T47D (cell line): ENCODE measurements around the gene NHERF2.
A peak's percentile ranks its signal among the peaks of the same experiment; 100 is the strongest.

ENCODE experiments used
- DNase-seq, 2 experiments: peaks; one replicate each; pipeline versions ENCODE4 v3.0.0 to v3.0.0-alpha.2; 2011 to 2012; ENCODE audit warnings: low read depth in 1 of 2, low spot score in 1 of 2
- JUND ChIP-seq: IDR thresholded peaks from 2 replicates; pipeline ENCODE4 v1.6.1; 2012; ENCODE audit warnings: low read depth
- in situ Hi-C: cut with HindIII; loops from 2 replicates; pipeline ENCODE4 v1.10.0; 2016; ENCODE audit warnings: low sequenced_read_pairs, low pct_unique_long_range_greater_than_20kb

Gene NHERF2

DNA sequence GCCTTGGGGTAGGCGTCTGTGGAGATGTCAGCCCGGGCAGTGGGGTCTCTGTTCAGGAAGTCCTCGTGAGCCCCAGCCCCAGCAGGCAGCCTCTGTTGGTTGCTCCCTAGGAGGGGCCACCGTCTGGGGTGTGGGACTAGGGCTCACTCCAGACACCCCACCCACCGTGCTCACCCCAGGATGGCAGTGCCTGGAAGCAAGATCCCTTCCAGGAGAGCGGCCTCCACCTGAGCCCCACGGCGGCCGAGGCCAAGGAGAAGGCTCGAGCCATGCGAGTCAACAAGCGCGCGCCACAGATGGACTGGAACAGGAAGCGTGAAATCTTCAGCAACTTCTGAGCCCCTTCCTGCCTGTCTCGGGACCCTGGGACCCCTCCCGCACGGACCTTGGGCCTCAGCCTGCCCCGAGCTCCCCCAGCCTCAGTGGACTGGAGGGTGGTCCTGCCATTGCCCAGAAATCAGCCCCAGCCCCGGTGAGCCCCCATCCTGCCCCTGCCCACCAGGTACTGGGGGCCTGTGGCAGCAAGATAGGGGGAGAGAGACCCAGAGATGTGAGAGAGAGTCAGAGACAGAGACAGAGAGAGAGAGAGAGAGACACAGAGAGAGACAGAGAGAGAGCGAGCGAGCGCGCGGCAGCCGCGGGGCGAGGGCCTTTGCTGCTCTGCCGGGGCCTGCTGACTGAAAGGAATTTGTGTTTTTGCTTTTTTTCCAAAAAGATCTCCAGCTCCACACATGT, 11.1 kb downstream of the NHERF2 start:
- no peak for TF ChIP-seq JUND
- in situ Hi-C loops: no loop called here
- no peak for DNase-seq

DNA sequence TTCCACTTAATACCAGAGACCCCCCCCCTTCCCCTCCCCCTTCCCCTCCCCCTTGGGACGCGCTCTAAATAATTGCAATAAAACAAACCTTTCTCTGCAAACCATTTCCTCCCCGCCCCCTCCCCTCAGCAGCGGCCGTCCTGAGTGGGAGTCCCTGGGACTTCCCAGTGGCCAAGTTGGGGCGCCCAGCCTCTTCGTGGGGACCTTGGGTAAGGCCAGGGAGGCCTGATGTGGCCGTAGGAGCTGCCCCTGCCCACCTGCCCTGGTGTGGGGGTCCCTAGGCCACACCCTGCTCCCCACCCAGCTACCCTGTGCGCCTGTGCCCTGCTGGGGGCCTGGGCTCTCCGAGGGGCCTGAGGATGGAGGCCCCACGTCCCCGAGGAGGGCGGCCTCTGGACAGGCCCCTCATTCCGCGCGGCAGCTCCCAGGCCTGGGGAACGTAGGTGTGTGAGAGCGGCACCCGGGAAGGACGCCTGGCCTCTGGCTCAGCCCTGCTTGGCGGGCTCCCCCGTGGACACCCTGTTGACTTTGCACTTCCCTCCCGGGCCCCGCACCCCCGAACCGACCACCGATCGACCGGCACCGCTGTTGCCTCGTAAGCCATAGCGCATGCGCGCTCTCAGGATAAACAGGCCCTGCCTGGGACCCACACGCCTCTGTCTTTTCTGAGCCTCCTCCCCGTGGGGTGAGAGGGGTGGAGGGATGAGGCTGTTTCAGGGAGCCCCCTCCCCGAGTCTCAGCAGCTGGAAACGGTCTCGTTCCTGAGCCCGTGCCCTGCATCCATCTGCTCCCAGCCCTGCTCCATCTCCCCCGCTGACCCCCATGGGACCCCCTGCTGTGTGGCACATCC, 11.9 kb downstream of the NHERF2 start:
- in situ Hi-C loops: no loop called here
- TF ChIP-seq JUND: no peak
- DNase-seq: no peak

DNA sequence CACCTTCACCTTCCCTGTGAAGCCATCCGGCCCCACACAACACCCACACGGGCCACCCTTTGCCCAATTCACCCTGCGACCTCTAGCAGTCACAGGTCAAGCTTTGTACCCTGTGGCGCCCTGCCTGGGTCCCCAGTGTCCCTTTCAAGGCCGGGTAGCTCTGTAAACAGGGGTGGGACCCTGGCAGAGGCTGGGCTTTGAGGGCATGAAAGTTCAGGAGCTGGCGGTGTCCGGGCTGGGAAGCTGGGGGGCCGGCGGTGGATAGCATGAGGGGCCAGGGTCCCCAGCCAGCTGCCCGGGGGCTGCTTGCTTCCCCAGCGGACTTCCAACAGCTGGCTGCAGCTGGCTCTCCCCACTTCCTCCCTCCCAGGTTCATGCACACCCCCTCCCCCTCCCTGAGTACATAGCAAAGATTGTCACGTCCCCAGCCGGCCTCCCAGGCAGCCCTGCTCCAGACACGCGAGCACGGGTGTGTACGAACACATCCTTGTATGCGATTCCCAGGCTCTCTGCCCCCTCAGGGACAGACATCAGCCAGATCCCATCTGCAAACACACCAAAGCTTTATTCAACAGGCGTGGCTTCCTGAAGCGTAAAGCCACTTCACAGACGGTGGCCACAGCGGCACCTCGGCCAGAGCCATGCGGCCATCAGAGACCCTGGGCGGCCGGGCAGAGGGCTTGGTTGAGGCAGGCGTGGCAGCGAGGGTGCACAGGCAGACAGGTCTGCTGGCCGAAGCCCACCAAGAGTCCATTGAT, 12.8 kb downstream of the NHERF2 start:
- peak; percentile 68 to 95 for DNase-seq
- in situ Hi-C loops: no loop called here
- TF ChIP-seq JUND: no peak

DNA sequence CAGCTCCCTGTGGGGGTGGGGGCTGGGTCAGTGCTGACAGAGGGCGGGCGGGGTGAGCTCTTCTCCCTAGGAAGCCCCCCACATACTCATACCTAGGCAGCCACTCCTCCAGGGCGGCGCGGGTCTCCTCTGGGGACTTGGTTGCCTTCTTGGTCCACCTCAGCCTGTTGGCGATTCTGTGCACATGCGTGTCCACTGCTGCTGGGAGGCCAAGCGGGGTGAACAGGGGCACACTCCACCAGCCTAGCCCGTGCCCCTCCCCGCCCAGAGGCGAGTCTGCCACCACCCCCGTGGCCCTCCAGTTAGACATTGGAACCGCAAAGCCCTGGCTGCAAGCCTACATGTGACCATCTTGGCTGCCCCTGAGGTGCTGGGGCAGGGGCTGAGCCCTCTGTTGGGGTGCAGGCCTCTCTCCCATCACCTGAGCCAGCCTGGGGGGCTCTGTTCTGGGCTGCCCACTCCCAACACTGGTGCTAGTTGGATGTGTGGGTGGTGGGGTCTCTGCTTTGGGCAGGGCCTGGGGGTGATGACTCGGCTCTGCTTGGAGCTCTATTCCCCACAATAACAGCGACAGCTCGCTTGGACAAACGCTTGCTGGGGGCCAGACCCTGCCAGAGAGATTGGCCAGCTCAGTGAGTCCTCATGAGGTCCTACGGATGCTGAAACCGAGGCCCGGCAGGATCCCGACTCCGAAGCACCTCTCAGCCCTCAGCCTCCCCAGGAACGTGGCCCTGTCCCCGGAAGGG, 13.5 kb downstream of the NHERF2 start:
- no peak for TF ChIP-seq JUND
- DNase-seq: no peak
- in situ Hi-C loops: no loop called here

DNA sequence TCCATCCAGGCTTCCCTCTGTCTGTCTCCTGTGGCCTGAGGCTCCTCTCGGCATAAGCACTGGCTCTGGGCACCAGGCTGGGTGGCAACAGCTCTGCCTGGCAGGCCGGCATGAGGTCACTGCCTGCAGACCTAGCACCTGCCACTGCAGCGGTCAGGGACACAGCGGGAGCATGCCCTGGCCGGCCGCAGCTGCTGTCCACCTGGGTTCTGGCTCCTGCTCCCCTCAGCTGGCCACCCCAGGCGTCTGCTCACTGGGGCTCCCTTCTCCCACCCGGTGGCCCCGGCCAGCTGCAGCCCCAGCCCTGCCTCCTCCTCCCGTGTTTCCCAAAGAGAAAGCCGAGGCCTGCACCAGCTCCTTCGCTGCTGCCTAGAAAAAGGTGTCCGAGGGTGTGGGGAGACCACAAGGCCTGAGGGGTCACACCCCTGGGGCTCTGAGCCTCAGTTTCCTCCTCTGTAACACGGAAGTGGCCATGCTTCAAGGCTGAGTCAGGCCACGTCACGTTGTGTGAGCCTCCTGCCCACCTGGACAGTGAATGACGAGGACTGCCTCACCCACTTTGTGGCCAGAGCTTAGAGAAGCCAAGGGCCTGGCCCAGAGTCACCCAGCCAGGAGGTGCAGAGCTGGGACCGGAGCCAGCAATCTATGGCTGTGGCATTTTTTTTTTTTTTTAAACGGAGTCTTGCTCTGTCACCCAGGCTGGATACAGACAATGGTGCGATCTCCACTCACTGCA, 14.3 kb downstream of the NHERF2 start:
- in situ Hi-C loops: no loop called here
- TF ChIP-seq JUND: no peak
- no peak for DNase-seq

DNA sequence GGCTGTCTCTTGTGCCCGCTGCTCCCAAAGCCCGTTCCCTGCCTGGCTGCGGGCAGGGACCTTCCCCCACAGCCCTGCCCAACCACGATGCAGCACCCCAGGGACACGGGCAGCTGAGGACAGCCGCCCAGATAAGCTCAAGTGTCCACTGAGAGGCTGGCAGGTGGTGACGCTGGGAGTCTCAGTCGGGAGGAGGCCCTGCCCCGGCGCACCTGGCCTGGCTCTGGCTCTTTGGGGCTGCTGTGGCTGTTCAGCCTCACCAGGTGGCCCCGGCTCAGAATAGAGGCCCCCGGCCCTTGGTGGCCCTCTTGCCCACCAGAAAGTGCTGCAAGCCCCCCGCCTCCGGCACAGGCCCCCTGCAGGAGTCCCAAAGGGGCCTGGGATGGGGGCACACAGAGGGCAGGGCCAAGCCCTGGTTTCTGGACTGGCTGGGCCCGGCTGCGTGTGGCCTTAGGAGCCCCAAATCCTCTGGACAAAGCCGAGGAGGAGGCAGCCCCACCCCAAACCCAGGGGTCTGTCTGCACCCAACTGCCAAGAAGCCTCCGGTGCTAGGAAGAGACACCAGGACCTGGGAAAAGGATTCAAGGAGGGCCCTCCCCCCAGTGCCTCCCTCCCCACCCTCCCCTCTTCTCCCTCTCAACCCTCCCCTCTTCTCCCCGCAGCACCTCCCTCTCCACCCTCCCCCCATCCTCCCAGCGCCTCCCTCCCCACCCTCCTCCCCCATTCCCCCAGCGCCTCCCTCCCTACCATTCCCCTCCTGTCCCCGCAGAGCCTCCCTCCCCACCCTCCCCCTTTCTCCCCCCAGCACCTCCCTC, 15.7 kb downstream of the NHERF2 start:
- no peak for TF ChIP-seq JUND
- in situ Hi-C loops: no loop called here
- no peak for DNase-seq

DNA sequence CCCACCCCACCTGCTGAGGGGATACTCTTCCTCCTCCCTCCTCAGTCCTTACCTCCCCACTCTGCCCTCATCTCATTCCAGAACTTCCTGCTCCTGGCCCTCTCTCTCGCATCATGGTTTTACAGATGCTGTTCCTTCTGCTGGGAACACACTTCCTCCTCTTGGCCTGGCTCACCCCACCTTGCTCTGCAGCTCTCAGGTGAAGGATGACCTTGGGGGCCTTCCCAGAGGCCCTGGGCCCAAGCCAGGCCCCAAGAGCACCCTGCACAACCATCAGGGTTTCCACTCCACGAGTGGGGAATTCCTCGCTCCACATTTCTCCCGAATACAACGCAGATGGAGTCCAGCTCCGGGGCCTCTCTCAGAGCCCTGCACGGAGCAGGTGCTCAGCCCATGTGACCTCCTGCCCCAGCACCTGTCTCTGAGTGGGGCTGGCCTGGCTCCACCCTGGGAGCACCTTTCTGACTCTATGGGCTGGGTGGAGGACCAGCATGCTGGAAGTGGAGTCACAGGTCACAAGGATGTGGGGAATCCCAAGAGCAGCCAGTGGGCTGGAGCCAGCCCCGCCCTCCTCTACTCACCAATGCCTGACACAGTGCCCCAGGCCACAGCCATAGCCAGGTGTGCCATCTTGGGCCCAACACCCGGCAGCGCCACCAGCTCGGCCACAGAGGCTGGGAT, 16.4 kb downstream of the NHERF2 start:
- DNase-seq: no peak
- in situ Hi-C loops: no loop called here

DNA sequence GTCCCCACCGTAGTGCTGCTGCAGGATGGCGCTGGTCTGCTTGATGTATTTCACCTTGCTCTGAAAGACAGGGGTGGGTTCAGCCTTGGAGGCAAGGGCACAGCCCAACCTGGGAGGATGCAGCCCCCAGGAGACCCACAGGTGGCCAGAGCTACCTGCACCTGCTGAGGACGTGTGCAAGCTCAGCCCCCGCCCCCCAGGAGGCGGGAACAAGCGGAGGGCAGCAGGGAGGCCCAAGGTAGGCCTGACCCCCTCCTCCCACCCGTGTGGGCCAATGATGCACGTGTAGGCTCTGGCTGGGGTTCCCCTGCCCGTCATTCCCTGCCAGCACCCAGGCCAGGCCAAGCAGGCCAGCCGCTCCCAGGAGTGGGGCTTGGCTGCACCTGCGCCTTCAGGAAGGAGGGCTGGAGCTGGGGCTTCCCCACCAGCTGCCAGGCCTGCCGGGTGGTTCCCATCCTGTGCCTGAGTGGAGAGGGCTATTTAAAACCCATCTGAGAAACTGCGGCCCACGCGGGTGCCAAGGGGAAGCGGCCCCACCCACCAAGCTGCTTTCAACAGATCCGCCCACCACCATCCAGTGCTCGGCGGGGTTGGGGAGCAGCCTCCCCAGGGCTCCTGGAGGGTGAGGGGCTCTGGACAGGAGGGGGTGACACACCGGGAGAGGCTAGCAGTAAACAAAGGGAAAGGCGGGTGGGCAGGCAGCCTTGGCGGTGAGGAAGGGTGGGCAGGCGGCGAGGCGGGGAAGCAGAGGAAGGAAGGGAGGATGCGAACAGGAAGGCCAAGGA, 17.2 kb downstream of the NHERF2 start:
- in situ Hi-C loops: no loop called here
- DNase-seq: no peak
- no peak for TF ChIP-seq JUND

More for the DNA sequence above, 16.4 kb downstream of the NHERF2 start:
- no peak for TF ChIP-seq JUND

DNA sequence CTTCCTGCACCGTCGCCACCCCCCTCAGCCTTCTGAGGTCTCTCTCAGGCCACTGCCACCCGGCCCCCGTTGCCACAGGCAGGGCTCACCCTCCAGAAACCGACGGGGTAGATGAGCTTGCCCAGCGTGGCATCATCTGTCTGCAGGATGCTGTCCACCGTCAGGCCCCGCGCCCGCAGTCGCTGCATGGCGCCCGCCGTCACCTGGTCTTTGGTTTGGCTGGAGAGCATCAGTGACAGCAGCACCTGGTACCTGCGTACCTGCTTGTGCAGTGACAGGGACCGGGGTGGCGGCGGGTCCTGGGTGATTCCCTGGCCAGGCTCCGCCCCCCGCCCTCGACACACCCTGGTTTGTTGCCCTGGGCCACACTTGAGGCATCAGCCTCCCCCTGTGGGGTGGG, 17.8 kb downstream of the NHERF2 start:
- TF ChIP-seq JUND: no peak
- no peak for DNase-seq
- in situ Hi-C loops: no loop called here
